Liver (tissue), 9 donors: ENCODE measurements around the gene LARGE1. TPM values are rescaled to one million over a fixed set of nuclear protein-coding genes. Genes with fewer than 3 reads are reported as not detected.

Source experiments
- DNase-seq: peaks from one replicate; pipeline ENCODE4 v3.0.0-alpha.2; 2017; ENCODE audit warnings: low spot score
- H3K27ac ChIP-seq, 2 donors: one replicate each; pipeline ENCODE4 v1.7.0; 2013; ENCODE audit warnings: inconsistent platforms in 2 of 2, low read length in 2 of 2, control low read depth in 1 of 2, low read depth in 1 of 2, mild to moderate bottlenecking in 1 of 2
- H3K27me3 ChIP-seq, 4 donors: one replicate each; pipeline versions ENCODE4 v1.6.1 to v1.7.0; 2013; ENCODE audit warnings: low read length in 3 of 4, inconsistent platforms in 1 of 4, mild to moderate bottlenecking in 1 of 4, moderate library complexity in 1 of 4; ENCODE audit not compliant: control insufficient read depth in 4 of 4, insufficient read depth in 4 of 4
- H3K36me3 ChIP-seq, 4 donors: one replicate each; pipeline versions ENCODE4 v1.6.1 to v1.7.0; 2013; ENCODE audit warnings: low read length in 3 of 4, mild to moderate bottlenecking in 3 of 4, low read depth in 1 of 4, moderate library complexity in 1 of 4; ENCODE audit not compliant: control insufficient read depth in 4 of 4, insufficient read depth in 3 of 4
- H3K4me1 ChIP-seq, 4 donors: one replicate each; pipeline versions ENCODE4 v1.6.1 to v1.7.0; 2013; ENCODE audit warnings: low read length in 3 of 4, mild to moderate bottlenecking in 3 of 4, moderate library complexity in 1 of 4; ENCODE audit not compliant: control insufficient read depth in 4 of 4, insufficient read depth in 4 of 4
- H3K4me3 ChIP-seq, 3 donors: one replicate each; pipeline versions ENCODE4 v1.6.1 to v1.7.0; 2013; ENCODE audit warnings: low read length in 3 of 3, control low read depth in 1 of 3, low read depth in 1 of 3, mild to moderate bottlenecking in 1 of 3
- H3K9ac ChIP-seq, 2 donors: one replicate each; pipeline ENCODE4 v1.7.0; 2013; ENCODE audit warnings: low read length in 2 of 2, mild to moderate bottlenecking in 2 of 2, moderate library complexity in 2 of 2, control low read depth in 1 of 2, low read depth in 1 of 2
- H3K9me3 ChIP-seq, 4 donors: one replicate each; pipeline versions ENCODE4 v1.6.1 to v1.7.0; 2013; ENCODE audit warnings: low read length in 3 of 4; ENCODE audit not compliant: control insufficient read depth in 4 of 4
- EGR1 ChIP-seq, 2 donors: IDR thresholded peaks; 2 replicates each; pipeline ENCODE4 v1.6.1; 2016 to 2018; ENCODE audit warnings: antibody characterized with exemption in 2 of 2, low read depth in 2 of 2
- FOXA1 ChIP-seq: IDR thresholded peaks from 2 replicates; pipeline ENCODE4 v1.6.1; 2016; ENCODE audit warnings: antibody characterized with exemption
- GABPA ChIP-seq, 2 donors: IDR thresholded peaks in 1 of 2; conservative IDR thresholded peaks in 1 of 2; 2 replicates each; pipeline ENCODE4 v1.6.1; 2016; ENCODE audit warnings: antibody characterized with exemption in 2 of 2, mild to moderate bottlenecking in 1 of 2, moderate library complexity in 1 of 2
- HNF4A ChIP-seq, 2 donors: conservative IDR thresholded peaks; 2 replicates each; pipeline ENCODE4 v1.6.1; 2016; ENCODE audit warnings: antibody characterized with exemption in 2 of 2, mild to moderate bottlenecking in 2 of 2
- HNF4G ChIP-seq: IDR thresholded peaks from 2 replicates; pipeline ENCODE4 v1.6.1; 2016; ENCODE audit warnings: antibody characterized with exemption
- JUND ChIP-seq, 2 donors: IDR thresholded peaks; 2 replicates each; pipeline ENCODE4 v1.6.1; 2016; ENCODE audit warnings: antibody characterized with exemption in 2 of 2
- NR2F2 ChIP-seq: IDR thresholded peaks from 2 replicates; pipeline ENCODE4 v1.6.1; 2016; ENCODE audit warnings: antibody characterized with exemption
- TAF1 ChIP-seq: conservative IDR thresholded peaks from 2 replicates; pipeline ENCODE4 v1.6.1; 2016; ENCODE audit warnings: antibody characterized with exemption, mild to moderate bottlenecking
- WGBS: extraction: QIAGEN DNeasy Blood & Tissue Kit; methylation state at CpG from one replicate; pipeline ENCODE4 v1.1.7; 2013; 5-methylcytosine and 5-hydroxymethylcytosine counted together
- polyA plus RNA-seq, 2 donors: library from polyadenylated mRNA; stranded (reverse) in 1 of 2; unstranded in 1 of 2; fragments of 200-250 nt in 1 of 2; fragments of >200 nt in 1 of 2; fragmentation: Nextera tagmentation in 1 of 2; extraction: Ambion mirVana in 1 of 2; gene quantifications; one replicate each; pipeline versions ENCODE4 v1.2.1 to v1.2.3, GENCODE V29; 2013 to 2015
- total RNA-seq, 2 donors: library from RNA; depleted of rRNA; stranded (reverse); fragments of >200 nt; gene quantifications; one replicate each; pipeline ENCODE4 v1.2.3, GENCODE V29; 2014
- TF ChIP-seq, protein P1 (sequence below): IDR thresholded peaks from 2 replicates; pipeline ENCODE4 v1.6.1; 2016; ENCODE audit warnings: antibody characterized with exemption
- TF ChIP-seq, protein P2 (sequence below): IDR thresholded peaks from 2 replicates; pipeline ENCODE4 v1.6.1; 2016; ENCODE audit warnings: antibody characterized with exemption, mild to moderate bottlenecking
- TF ChIP-seq, protein P3 (sequence below): fragments of 150-350 bp; IDR thresholded peaks from 2 replicates; pipeline ENCODE4 v1.5.1; 2017; ENCODE audit warnings: improper control_type of control experiment, low read depth, low read length; ENCODE audit not compliant: missing input control
- donor health status: healthy.
- donor health status: healthy.
- donor health status: healthy.
- donor health status: healthy.
- donor health status: healthy.

LARGE1 gene
- total and polyA plus RNA-seq, 4 donors, result 2.3 to 14.1 (median 5.7) TPM

DNA sequence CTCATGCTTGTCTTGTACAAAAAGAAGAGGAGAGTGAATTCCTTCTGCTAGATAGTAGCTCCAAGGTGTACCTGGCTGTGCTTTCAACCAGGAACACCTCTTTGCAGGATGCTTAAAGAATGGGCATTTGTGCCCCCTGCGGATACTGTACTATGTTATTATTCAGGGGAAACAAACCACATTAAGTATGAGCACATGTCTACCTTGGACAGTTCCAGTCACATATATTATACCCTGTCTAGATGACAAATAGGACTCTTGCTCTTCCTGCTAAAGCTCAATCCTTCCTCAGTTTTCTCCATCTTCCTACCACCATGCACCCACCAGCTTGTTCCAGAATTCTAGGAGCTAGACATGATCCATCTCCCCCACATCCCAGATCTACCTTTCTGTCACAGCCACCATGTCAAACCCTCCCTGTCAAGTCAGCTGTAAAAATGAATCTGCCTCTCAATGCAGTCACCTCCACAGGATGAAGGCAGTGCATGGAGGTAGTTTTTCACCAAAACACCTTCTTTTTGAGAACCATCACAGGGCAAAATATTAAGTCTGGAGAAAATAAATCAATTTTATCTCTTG is 337.4 kb downstream of the LARGE1 start:
- TF ChIP-seq HNF4A (conservative IDR thresholded peaks at IDR 0.05) (no peak), GABPA (IDR thresholded peaks at IDR 0.05 in 1 of 2, conservative IDR thresholded peaks at IDR 0.05 in 1 of 2) (no peak), EGR1 (IDR thresholded peaks at IDR 0.05; ENCODE audit: low read depth in 2 of 2) (no peak)
- TF ChIP-seq, protein P1, sequence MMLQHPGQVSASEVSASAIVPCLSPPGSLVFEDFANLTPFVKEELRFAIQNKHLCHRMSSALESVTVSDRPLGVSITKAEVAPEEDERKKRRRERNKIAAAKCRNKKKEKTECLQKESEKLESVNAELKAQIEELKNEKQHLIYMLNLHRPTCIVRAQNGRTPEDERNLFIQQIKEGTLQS, result no peak
- TF ChIP-seq, protein P2, sequence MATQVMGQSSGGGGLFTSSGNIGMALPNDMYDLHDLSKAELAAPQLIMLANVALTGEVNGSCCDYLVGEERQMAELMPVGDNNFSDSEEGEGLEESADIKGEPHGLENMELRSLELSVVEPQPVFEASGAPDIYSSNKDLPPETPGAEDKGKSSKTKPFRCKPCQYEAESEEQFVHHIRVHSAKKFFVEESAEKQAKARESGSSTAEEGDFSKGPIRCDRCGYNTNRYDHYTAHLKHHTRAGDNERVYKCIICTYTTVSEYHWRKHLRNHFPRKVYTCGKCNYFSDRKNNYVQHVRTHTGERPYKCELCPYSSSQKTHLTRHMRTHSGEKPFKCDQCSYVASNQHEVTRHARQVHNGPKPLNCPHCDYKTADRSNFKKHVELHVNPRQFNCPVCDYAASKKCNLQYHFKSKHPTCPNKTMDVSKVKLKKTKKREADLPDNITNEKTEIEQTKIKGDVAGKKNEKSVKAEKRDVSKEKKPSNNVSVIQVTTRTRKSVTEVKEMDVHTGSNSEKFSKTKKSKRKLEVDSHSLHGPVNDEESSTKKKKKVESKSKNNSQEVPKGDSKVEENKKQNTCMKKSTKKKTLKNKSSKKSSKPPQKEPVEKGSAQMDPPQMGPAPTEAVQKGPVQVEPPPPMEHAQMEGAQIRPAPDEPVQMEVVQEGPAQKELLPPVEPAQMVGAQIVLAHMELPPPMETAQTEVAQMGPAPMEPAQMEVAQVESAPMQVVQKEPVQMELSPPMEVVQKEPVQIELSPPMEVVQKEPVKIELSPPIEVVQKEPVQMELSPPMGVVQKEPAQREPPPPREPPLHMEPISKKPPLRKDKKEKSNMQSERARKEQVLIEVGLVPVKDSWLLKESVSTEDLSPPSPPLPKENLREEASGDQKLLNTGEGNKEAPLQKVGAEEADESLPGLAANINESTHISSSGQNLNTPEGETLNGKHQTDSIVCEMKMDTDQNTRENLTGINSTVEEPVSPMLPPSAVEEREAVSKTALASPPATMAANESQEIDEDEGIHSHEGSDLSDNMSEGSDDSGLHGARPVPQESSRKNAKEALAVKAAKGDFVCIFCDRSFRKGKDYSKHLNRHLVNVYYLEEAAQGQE, result peak; percentile 32
- DNase-seq, result no peak
- Histone ChIP-seq H3K4me1 (peaks cover 0 to 11% (median 7%) of the 10 kb centered on the region in 4 donors), H3K9ac (no peak overlapping the region), H3K27ac (no peak overlapping the region), H3K4me3 (no peak overlapping the region), H3K9me3 (no peaks in the 10 kb centered on the region), H3K27me3 (no peaks in the 10 kb centered on the region), H3K36me3 (no peaks in the 10 kb centered on the region)
- WGBS, result 96% methylated on average over 1 of the region's 1 CpG

DNA sequence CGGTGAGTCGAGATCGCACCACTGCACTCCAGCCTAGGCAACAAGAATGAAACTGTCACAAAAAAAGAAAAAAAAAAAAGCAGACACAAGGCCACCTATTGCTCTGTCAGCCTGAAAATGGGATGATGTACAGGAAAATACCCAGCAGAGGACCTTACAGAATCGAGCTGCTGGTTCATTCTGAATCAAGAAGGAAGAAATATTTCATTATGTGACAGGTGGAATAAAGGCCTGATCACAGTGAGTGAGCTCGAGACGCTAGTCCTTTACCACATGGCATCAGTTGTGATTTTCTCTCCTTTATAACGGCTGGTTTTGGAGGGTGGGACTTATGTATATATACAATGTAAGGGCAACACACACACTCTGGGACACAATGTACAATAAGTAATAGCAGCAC is 340.0 kb downstream of the LARGE1 start:
- Histone ChIP-seq H3K4me3 (no peak overlapping the region), H3K4me1 (peaks cover 0 to 18% (median 12%) of the 10 kb centered on the region in 4 donors), H3K9me3 (no peaks in the 10 kb centered on the region), H3K36me3 (no peaks in the 10 kb centered on the region), H3K9ac (no peak overlapping the region), H3K27ac (no peak overlapping the region), H3K27me3 (no peaks in the 10 kb centered on the region)
- no peak for DNase-seq
- 88% methylated on average over 7 of the region's 7 CpGs for WGBS
- no peak for TF ChIP-seq NR2F2
- TF ChIP-seq, protein P2, result no peak
- TF ChIP-seq, protein P3, sequence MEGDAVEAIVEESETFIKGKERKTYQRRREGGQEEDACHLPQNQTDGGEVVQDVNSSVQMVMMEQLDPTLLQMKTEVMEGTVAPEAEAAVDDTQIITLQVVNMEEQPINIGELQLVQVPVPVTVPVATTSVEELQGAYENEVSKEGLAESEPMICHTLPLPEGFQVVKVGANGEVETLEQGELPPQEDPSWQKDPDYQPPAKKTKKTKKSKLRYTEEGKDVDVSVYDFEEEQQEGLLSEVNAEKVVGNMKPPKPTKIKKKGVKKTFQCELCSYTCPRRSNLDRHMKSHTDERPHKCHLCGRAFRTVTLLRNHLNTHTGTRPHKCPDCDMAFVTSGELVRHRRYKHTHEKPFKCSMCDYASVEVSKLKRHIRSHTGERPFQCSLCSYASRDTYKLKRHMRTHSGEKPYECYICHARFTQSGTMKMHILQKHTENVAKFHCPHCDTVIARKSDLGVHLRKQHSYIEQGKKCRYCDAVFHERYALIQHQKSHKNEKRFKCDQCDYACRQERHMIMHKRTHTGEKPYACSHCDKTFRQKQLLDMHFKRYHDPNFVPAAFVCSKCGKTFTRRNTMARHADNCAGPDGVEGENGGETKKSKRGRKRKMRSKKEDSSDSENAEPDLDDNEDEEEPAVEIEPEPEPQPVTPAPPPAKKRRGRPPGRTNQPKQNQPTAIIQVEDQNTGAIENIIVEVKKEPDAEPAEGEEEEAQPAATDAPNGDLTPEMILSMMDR, result no peak
- no peak for TF ChIP-seq HNF4G
- TF ChIP-seq HNF4A (conservative IDR thresholded peaks at IDR 0.05), result no peak
- TF ChIP-seq FOXA1, result no peak
- no peak for TF ChIP-seq TAF1
- TF ChIP-seq JUND (IDR thresholded peaks at IDR 0.05), result no peak
- TF ChIP-seq, protein P1, result no peak
